NCI-H146 (cell line): ENCODE measurements around the gene DLX5.
A peak's percentile ranks its signal among the peaks of the same experiment; 100 is the strongest.

Source experiments
- DNase-seq: peaks from one replicate; lab custom pipeline; 2025; lab: John Stamatoyannopoulos, UW

Gene DLX5

DNA sequence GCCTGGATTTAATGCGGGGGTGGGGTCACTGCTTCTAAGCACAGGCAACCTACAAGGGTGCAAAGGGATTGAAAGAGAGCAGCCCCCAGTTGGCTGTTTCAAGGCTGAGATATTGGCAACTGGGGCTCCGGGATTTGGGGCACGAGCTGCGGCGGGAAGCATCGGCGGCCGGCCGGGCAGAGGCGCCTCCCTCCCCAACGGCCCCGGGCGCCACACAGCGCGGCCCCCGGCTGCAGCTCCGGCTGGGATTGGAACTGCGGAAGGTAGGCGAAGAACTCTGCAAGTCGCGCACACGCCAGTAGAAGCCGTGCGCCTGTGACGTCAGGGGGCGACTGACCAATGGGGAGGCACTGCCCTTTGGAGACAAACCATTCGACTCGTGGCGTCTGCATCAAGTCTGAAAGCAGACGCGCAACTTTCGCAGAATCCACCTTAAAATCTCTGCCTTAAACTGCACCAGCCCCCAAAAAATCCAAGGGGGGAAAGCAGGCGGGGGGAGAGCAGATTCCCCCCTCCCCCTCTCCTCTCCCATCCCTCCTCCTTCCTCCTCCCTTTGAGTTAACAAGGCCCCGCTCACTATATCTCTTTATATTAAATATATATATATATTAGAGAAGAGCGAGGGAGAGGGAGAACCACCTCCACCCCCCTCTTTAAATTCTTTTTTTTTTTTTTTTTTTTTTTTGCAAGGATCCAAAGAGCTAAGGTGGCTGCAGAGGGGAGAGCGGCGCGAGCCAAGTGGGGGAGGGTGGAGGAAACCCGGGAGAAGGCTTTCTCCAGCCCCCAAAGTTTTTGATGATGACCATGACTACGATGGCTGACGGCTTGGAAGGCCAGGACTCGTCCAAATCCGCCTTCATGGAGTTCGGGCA lies 19.2 kb downstream of the DLX5 start, which contains the start of gene DLX6:
Gene DLX6, plus strand, starts transcription at position 371 of the 872 bp plus-strand sequence. Its CDS starts 425 bp downstream, at position 796.
- peak; percentile 98 for DNase-seq

DNA sequence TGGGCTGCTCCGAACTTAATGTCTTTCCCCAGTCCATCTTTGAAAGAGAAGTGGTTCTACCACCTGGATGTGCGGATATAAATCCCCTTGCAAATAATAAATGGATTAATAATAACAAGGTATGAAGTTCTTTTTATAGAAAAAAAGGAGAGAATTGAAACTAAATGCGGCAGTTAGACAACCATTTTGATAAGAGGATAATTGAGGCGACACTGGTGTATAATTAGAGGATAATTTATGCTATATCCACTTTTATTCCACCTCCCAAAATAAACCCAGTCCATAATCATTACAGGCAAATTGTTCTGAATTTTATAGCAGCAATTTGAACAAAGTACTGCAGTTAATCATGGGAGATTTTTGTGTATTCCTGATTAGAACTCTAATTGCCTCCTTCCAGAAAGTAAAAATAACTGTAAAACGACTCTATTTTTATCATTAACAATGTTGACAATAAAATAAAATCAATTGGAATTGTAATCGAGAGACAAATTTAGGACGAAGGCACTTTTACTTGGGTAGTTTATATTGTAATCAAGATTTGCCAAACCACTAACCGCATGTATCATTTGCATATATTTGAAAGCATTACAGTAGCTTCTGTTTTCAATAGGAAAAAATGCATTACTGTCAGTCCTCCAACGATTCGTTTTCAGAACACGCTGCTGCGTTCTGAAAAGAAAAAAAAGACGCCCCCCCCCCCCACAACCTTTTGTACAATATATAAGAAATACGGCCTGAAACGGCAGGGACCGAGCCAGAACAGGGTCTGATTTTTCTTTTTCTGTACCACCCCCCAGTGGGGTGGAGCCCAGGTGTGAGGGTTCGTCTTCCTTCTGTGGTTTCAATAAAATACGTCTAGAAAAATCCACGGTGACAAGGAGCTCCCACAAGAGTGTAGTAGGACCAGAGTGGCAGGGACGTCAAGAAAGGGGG lies 20.1 kb downstream of the DLX5 start:
- no peak for DNase-seq

- DNase-seq = no peak
These were observed 21.1 kb downstream of the DLX5 start for GRCh38 chr7:97003262-97004246.

DNA sequence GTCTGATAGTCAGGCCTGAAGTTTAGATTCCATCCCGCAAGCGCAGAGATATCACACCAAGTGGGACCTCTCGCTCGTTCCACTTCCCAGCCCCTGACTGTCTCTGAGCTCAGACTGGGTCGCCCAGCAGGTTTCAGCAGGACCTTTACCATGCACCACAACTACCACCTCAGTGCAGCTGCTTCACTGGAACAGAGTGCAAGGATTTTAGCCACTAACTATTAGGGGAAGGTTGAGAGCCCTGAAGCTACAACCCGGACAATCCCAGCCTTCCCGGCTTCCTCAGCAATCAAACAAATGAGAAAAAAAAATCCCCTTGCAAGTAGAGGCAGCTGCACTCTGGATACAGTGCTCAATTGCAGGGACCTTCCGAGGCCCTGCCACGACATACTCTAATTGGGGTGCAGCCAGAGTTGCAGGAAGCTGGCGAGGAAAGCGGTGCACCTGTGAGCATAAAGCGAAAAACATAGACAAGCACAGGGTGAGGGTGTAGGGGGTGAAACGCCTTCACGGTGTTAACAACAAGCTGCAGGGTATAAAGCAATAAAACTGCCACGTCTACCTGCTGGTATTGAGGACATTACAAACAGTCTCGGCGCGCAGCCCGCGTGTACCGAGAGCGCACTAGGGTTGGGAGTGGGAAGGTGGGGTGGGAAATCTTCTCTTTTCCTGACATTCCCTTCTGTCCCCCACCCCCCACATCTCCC lies 21.9 kb downstream of the DLX5 start:
- no peak for DNase-seq

GRCh38 chr7:97001656-97002554 lies 22.7 kb downstream of the DLX5 start:
- no peak for DNase-seq

- no peak for DNase-seq
These were observed 23.4 kb downstream of the DLX5 start for GRCh38 chr7:97001221-97001620.

- DNase-seq = no peak
These were observed 25.9 kb downstream of the DLX5 start for GRCh38 chr7:96998744-96999143.

DNA sequence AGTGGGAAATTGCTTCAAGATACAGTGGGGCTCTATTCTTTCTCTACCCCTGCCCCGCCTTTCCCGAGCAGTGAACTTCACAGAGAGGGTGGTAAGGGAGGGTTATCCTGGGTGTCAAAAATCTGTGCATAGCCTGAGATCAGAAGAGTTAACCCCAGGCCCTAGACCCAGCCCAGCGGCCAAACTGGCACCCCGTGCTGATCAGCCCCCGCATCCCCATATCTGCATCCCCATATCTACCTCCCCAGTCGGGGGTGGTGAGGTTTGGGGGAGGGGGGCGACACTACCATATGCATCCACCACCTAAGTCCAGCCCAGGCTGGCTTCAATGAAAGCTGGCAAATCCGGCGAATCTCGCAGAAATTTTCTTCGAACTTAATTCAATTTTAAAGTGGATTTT lies 26.3 kb downstream of the DLX5 start:
- no peak for DNase-seq

DNA sequence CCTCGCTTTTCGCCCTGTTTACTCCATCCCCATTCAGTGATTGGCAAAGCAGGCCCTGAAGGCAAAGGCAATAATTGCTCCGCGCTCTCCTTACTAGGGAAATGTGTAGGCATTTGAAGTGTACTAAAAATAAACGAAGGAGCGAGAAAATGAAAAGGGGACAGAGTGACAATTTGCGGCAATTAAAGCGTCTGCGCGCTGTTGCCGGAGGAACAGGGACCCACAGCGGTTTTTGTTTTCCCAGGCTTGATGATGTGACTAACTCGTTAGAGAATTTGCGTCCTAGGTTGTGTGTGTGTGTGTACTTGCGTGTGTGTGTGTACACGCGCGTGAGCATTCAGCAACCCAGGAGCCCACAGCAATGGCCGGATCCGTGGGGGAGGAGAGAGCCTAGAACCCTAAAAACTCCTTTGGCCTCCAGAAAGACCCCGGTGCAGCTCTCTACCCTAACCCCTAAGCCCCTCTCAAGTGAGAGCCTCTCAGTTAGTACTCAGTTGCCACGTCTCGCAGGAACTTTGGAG lies 27.1 kb downstream of the DLX5 start:
- DNase-seq = no peak

GRCh38 chr7:96996958-96997511 lies 27.6 kb downstream of the DLX5 start:
- DNase-seq = no peak

DNA sequence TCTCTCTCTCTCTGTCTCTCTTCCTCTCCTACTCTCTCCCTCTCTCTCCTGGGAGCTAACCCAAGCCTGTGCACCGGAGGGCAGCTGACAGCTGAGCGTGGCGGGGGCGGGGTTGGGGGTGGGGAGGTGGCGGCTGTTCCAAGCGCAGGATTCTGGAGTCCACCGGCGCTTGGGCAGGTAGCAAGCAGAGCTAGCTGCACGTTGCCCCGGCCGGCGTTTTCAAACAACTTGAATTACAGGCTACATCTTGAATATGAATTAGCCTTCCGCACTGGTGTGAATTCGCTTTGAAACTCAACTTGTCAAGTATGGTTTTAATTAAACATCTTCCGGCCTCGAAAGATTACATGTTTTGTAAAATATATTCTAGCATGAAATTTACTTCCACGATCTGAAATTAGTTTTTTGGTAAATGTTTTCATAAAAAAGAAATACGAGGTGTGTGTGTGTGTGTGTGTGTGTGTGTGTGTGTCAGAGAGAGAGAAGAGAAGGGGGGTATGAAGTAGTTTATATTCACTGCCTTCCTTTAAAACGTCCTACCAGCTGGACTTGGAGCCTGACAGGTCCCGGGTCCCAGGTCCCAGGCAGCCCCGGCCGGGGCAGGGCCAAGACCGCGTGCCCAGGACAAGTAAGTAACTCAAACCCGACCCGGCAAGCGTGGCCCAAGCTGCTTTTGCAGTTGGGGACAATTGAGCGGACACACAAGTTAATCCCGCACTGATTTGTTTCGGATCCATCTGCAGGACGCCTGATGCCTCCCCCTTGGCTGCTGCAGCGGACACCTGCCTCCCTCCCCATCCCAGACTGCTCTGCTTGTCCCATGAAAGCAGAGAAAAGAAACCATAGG lies 28.3 kb downstream of the DLX5 start:
- no peak for DNase-seq

DNA sequence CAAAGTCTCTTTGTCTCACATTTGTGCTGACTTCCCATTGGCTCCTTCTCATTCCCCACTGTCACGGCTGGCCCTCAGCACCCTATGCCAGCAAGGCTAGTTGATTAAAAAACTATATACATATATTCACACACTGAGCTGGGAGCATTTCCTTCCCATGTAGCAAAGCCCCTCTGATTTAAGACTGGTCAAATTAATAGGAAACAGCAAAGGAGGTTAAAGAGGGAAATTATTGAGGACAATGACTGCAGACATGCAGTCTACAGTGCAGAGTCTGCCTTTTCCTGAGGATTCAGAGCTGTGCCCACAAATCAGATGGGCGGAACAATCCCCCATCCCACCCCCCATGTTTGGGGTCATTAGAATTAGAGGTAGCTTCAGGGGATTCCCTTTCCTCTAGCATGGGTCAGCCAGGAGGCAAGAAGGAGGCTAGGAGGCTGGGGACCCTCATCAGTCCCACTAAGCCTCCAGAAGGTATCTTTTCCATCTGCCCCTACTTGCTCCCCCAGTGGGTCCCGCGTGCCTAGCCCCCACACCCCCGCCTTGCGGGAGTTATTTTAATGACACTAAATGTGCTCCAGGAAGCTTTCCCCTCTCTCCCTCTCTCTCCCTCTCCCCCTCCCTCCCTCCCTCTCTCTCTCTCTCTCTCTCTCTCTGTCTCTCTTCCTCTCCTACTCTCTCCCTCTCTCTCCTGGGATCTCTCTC lies 29.1 kb downstream of the DLX5 start:
- DNase-seq = no peak

GRCh38 chr7:96993980-96994379 lies 30.7 kb downstream of the DLX5 start:
- no peak for DNase-seq

DNA sequence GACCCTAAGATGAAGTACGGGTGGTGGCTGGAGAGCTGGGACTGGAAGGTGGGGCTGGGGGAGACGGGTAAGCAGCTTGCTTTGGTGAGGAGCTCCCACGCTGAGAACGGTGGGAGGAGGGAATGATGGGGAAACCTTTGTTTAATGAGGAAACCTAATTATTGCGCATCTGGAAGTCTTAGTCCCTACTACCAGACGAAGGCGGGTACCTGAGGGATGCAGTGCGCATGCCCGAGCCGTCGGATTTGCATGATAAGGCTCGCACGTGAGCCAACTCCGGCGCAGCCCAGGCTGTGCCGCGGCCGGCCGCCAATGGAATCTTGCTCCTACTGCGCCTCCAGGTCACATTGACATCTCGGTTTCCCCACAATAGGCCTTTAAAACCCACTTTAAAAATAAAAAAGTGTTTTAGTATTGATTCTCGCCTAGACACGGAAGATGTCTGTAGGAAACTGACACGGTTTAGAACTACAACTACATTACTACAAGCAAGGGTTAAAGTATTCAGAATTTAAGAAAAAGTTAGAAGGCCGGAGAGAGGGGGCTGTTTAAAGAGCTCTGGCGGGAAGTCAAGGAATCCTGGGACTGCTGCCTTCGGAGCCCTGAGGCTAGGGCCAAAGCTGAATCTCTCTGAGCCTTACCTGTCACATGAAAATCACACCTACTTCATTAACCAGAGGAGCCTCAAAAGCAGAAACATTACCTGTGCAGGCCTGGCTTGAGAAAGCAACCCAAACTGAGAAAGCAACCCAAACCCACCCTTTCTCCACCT lies 31.4 kb downstream of the DLX5 start:
- no peak for DNase-seq

DNA sequence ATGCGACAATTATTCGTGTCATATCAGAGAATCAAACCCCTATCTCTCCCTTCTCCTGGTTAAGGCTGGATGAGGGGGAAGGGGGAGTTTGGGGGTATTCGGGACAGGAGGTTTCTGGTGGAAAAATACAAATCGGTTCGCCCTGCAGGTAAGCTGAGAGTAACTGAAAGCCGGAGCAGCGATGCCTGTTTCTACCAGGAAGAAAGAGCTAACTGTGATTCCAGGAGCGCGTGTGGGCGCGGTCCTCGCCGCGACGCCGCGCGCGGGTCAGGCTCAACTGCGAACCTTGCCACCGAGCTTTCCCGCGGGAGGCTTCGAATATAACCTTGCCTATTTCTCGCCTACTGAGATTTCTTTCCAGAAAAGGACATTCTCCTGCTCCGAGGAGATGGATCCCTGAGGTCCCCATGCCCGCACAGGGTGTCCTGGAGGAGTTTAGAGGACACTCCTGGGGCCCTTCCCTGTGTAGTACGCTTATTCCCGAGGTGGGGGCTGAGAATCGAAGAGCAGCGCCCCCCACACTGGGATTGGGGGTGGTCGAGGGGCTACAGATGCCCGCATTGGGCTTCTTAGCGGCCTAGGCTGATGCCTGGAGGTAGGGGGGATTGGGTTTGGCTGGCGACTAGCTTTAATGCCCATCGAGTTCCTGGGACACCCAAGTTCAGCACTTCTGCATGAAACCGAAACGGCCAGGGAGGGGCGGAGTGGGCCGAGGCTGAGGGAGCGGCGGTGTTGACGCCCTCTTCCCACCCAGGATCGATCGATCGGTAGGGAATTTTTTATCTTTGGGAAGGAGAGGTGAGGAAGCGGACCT lies 32.2 kb downstream of the DLX5 start:
- no peak for DNase-seq

DNA sequence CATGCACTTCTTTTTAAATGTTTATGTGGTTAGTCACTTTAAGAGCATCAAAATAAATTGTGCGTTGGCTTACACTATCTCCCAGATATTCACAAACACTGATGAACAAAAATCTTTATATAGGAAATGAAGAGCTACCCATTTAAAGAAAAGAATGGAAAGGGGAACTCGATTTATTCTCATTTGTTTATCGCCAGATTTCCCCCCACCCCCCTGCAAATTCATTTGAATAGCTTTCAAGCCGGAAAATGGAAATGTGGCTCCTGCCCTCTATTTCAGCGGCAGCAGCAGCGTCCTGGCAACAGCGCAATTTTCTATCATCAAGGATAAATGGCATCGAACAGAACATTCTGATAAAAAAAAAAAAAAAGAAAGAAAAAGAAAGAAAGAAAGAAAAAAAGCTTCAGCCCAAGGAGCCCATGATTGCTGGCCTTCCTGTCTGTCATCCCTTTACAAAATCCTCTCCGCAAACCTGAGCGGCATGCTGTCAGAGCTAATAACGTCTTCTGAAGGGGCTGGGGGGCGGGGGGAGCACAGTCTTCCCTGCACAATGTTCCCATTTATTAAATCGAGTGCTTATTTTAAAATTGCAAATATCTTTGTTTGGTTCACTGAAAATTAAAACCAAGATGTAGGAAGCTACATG lies 33.0 kb downstream of the DLX5 start:
- DNase-seq = no peak
